22Rv1 (cell line): ENCODE measurements around the gene UBE2E2.

Source experiments
- CTCF ChIP-seq: fragments of 450-650 bp; IDR thresholded peaks from 2 replicates; pipeline ENCODE4 v1.5.1; 2017; ENCODE audit warnings: mild to moderate bottlenecking
- ZFX ChIP-seq: fragments of 450-650 bp; IDR thresholded peaks from 2 replicates; pipeline ENCODE4 v1.6.1; 2017; ENCODE audit warnings: antibody characterized with exemption, borderline replicate concordance

GRCh38 chr3:23199649-23200048 lies 3.5 kb upstream of the UBE2E2 start:
- no peak for TF ChIP-seq CTCF
- TF ChIP-seq ZFX, result no peak
